H1 (cell line): ENCODE results near the gene PARD6A. TPM values are rescaled to one million over a fixed set of nuclear protein-coding genes. Genes with fewer than 3 reads are reported as not detected.

ENCODE experiments used
- CTCF ChIA-PET: fragments of 300-600 bp; sonication (Branson Sonifier 250); formaldehyde crosslinking; loops from one replicate; lab custom pipeline; 2021; ENCODE audit not compliant: partially characterized antibody; lab: Charles Lee
- POLR2A ChIA-PET: fragments of 300-600 bp; sonication (Branson Sonifier 250); formaldehyde crosslinking; loops from one replicate; lab custom pipeline; 2021; ENCODE audit warnings: inconsistent platforms; ENCODE audit not compliant: partially characterized antibody; lab: Charles Lee
- DNase-seq, 2 experiments: peaks; one replicate each; pipeline versions ENCODE4 v3.0.0 to v3.0.0-alpha.2; 2010 to 2022; ENCODE audit warnings: low spot score in 2 of 2, low read depth in 1 of 2, mixed read lengths in 1 of 2
- FAIRE-seq: peaks from 2 replicates; lab custom pipeline; 2011; peaks lifted over from hg19 to GRCh38; lab: Jason Lieb, UNC
- H2AFZ ChIP-seq: 2 replicates; pipeline ENCODE4 v1.8.1; 2012; ENCODE audit warnings: low read length, inconsistent platforms
- H2AK5ac ChIP-seq: 2 replicates; pipeline ENCODE4 v1.6.1; 2013; ENCODE audit warnings: low read depth, low read length
- H2BK120ac ChIP-seq: replicated peaks from 2 replicates; pipeline ENCODE3; 2013; ENCODE audit warnings: low read depth, low read length, inconsistent platforms
- H2BK12ac ChIP-seq: 2 replicates; pipeline ENCODE4 v1.6.1; 2013; ENCODE audit warnings: low read depth, low read length
- H2BK15ac ChIP-seq: 2 replicates; pipeline ENCODE4 v1.6.1; 2013; ENCODE audit warnings: low read length
- H2BK20ac ChIP-seq: 2 replicates; pipeline ENCODE4 v1.6.1; 2013; ENCODE audit warnings: low read length
- H2BK5ac ChIP-seq: 2 replicates; pipeline ENCODE4 v1.6.1; 2013; ENCODE audit warnings: low read depth, low read length
- H3K14ac ChIP-seq: 2 replicates; pipeline ENCODE4 v1.6.1; 2013; ENCODE audit warnings: inconsistent platforms; ENCODE audit not compliant: insufficient read length
- H3K18ac ChIP-seq: 2 replicates; pipeline ENCODE4 v1.6.1; 2013; ENCODE audit warnings: low read length; ENCODE audit errors: extremely low read depth
- H3K23ac ChIP-seq: 2 replicates; pipeline ENCODE4 v1.6.1; 2013; ENCODE audit warnings: inconsistent platforms; ENCODE audit not compliant: insufficient read length
- H3K23me2 ChIP-seq: 2 replicates; pipeline ENCODE4 v1.6.1; 2013; ENCODE audit warnings: low read depth, low read length
- H3K27ac ChIP-seq: 2 replicates; pipeline ENCODE4 v1.6.1; 2011; ENCODE audit warnings: low read depth, low read length, inconsistent platforms
- H3K27me3 ChIP-seq, 4 experiments: replicated peaks in 1 of 4; 1 replicate in 1 of 4; 2 replicates in 3 of 4; pipeline versions ENCODE4 v1.6.1 to v1.8.1; 2011 to 2013; ENCODE audit warnings: low read length in 3 of 4, mild to moderate bottlenecking in 3 of 4, inconsistent platforms in 2 of 4, mixed read lengths in 2 of 4, moderate library complexity in 1 of 4; ENCODE audit not compliant: control insufficient read depth in 3 of 4, insufficient read depth in 3 of 4; ENCODE audit errors: extremely low read depth in 1 of 4
- H3K36me3 ChIP-seq, 4 experiments: 2 replicates each; pipeline versions ENCODE4 v1.6.1 to v1.8.1; 2011 to 2013; ENCODE audit warnings: mild to moderate bottlenecking in 4 of 4, low read length in 3 of 4, moderate library complexity in 2 of 4, control low read depth in 1 of 4, inconsistent platforms in 1 of 4; ENCODE audit not compliant: insufficient read depth in 4 of 4, control insufficient read depth in 2 of 4
- H3K4ac ChIP-seq: replicated peaks from 2 replicates; pipeline ENCODE3; 2013; ENCODE audit warnings: low read length, low read depth, mixed read lengths, inconsistent platforms; ENCODE audit not compliant: insufficient read length
- H3K4me1 ChIP-seq, 4 experiments: replicated peaks in 1 of 4; 1 replicate in 1 of 4; 2 replicates in 3 of 4; pipeline versions ENCODE4 v1.6.1 to v1.8.1; 2011 to 2013; ENCODE audit warnings: low read length in 3 of 4, inconsistent platforms in 2 of 4, mixed read lengths in 1 of 4; ENCODE audit not compliant: insufficient read depth in 4 of 4, control insufficient read depth in 3 of 4
- H3K4me2 ChIP-seq, 2 experiments: 2 replicates each; pipeline versions ENCODE4 v1.6.1 to v1.8.1; 2011 to 2013; ENCODE audit warnings: low read depth in 2 of 2, low read length in 2 of 2, control low read depth in 1 of 2, inconsistent platforms in 1 of 2, mild to moderate bottlenecking in 1 of 2; ENCODE audit not compliant: insufficient read depth in 1 of 2
- H3K4me3 ChIP-seq, 4 experiments: fragments of 200-600, 300-600 bp in 1 of 4; sonication (generic), shearing (Covaris generic), sonication (Bioruptor Twin) in 1 of 4; 2 replicates each; pipeline versions ENCODE4 v1.5.1 to v1.8.1; 2011 to 2016; ENCODE audit warnings: low read length in 4 of 4, low read depth in 3 of 4, control low read depth in 2 of 4, inconsistent platforms in 2 of 4, mild to moderate bottlenecking in 2 of 4, mixed read lengths in 1 of 4, moderate library complexity in 1 of 4; ENCODE audit not compliant: insufficient read depth in 2 of 4; ENCODE audit errors: extremely low read depth in 1 of 4
- H3K56ac ChIP-seq: replicated peaks from 2 replicates; pipeline ENCODE3; 2013; ENCODE audit warnings: low read depth, mild to moderate bottlenecking, mixed read lengths, low read length, inconsistent platforms; ENCODE audit not compliant: insufficient read length
- H3K79me1 ChIP-seq: 2 replicates; pipeline ENCODE4 v1.6.1; 2013; ENCODE audit warnings: low read depth, low read length, control low read depth
- H3K79me2 ChIP-seq, 2 experiments: 2 replicates each; pipeline versions ENCODE4 v1.6.1 to v1.8.1; 2012 to 2013; ENCODE audit warnings: low read length in 2 of 2, mild to moderate bottlenecking in 2 of 2, inconsistent platforms in 1 of 2; ENCODE audit not compliant: insufficient read depth in 2 of 2, control insufficient read depth in 1 of 2
- H3K9ac ChIP-seq, 4 experiments: replicated peaks in 1 of 4; 1 replicate in 1 of 4; 2 replicates in 3 of 4; pipeline versions ENCODE4 v1.6.1 to v1.8.1; 2011 to 2013; ENCODE audit warnings: low read depth in 3 of 4, low read length in 3 of 4, control low read depth in 2 of 4, mild to moderate bottlenecking in 2 of 4, moderate library complexity in 2 of 4, inconsistent platforms in 1 of 4; ENCODE audit errors: extremely low read depth in 1 of 4
- H3K9me3 ChIP-seq, 2 experiments: 2 replicates each; pipeline versions ENCODE4 v1.6.1 to v1.8.1; 2012 to 2013; ENCODE audit warnings: mild to moderate bottlenecking in 2 of 2, moderate library complexity in 2 of 2, control low read depth in 1 of 2, inconsistent platforms in 1 of 2, low read depth in 1 of 2, low read length in 1 of 2, mixed read lengths in 1 of 2; ENCODE audit not compliant: insufficient read depth in 2 of 2
- H4K20me1 ChIP-seq, 2 experiments: replicated peaks in 1 of 2; 2 replicates each; pipeline versions ENCODE3 to v1.8.1; 2011 to 2013; ENCODE audit warnings: inconsistent platforms in 2 of 2, low read length in 2 of 2, mild to moderate bottlenecking in 1 of 2; ENCODE audit not compliant: insufficient read depth in 2 of 2, control insufficient read depth in 1 of 2
- H4K5ac ChIP-seq: 2 replicates; pipeline ENCODE4 v1.6.1; 2013; ENCODE audit warnings: low read length, low read depth, mixed read lengths, inconsistent platforms; ENCODE audit not compliant: insufficient read length
- H4K8ac ChIP-seq: 2 replicates; pipeline ENCODE4 v1.8.0; 2013; ENCODE audit warnings: mild to moderate bottlenecking, moderate library complexity, low read length, inconsistent platforms; ENCODE audit not compliant: insufficient read depth; ENCODE audit errors: extremely low read depth
- H4K91ac ChIP-seq: replicated peaks from 2 replicates; pipeline ENCODE3; 2013; ENCODE audit warnings: low read length, mixed read lengths, inconsistent platforms; ENCODE audit not compliant: insufficient read length
- CREB1 ChIP-seq: IDR thresholded peaks from 2 replicates; pipeline ENCODE4 v1.6.1; 2012; ENCODE audit warnings: inconsistent platforms
- WGBS, 2 experiments: shearing (Covaris generic) in 1 of 2; methylation state at CpG; one replicate each; pipeline versions ENCODE4 v1.1.6 to v1.1.7; 2013 to 2015; ENCODE audit warnings: low lambda C conversion rate in 2 of 2, mixed read lengths in 2 of 2, inconsistent platforms in 1 of 2, low coverage in 1 of 2, missing lambda C conversion rate in 1 of 2; ENCODE audit not compliant: insufficient replicate concordance in 2 of 2, insufficient coverage in 1 of 2, insufficient read length in 1 of 2; ENCODE audit errors: extremely low coverage in 1 of 2, missing lambda C conversion rate in 1 of 2; 5-methylcytosine and 5-hydroxymethylcytosine counted together
- polyA plus RNA-seq, 7 experiments: library from polyadenylated mRNA; depleted of rRNA in 3 of 7; stranded (reverse) in 5 of 7; unstranded in 2 of 7; fragments of >200 nt in 5 of 7; fragments of 200-250 nt in 2 of 7; gene quantifications; 1 replicate in 5 of 7; 2 replicates in 1 of 7; 4 replicates in 1 of 7; pipeline versions ENCODE4 v1.2.1 to v1.2.3, GENCODE V29; 2011 to 2013; ENCODE audit warnings: missing spikeins in 2 of 7, mixed read lengths in 2 of 7
- total RNA-seq: library from RNA; stranded (reverse); fragmentation: NEBNext Ultra II Directional; extraction: Animal tissue kit (Norgen Biotek cat#: 25700); gene quantifications from 2 replicates; pipeline ENCODE4 v1.2.1, GENCODE V29; 2021
- TF ChIP-seq, protein P1 (sequence below): IDR thresholded peaks from 2 replicates; pipeline ENCODE4 v1.6.1; 2012; ENCODE audit warnings: inconsistent platforms
- TF ChIP-seq, protein P2 (sequence below): IDR thresholded peaks from 2 replicates; pipeline ENCODE4 v1.6.1; 2011; ENCODE audit warnings: low read length, improper control_type of control experiment

PARD6A gene
- total and polyA plus RNA-seq, 2 of the 8 experiments (the other 6 are each of a cell fraction or from before 2014, with no cell fraction given): 15.1 to 21.8 TPM

DNA sequence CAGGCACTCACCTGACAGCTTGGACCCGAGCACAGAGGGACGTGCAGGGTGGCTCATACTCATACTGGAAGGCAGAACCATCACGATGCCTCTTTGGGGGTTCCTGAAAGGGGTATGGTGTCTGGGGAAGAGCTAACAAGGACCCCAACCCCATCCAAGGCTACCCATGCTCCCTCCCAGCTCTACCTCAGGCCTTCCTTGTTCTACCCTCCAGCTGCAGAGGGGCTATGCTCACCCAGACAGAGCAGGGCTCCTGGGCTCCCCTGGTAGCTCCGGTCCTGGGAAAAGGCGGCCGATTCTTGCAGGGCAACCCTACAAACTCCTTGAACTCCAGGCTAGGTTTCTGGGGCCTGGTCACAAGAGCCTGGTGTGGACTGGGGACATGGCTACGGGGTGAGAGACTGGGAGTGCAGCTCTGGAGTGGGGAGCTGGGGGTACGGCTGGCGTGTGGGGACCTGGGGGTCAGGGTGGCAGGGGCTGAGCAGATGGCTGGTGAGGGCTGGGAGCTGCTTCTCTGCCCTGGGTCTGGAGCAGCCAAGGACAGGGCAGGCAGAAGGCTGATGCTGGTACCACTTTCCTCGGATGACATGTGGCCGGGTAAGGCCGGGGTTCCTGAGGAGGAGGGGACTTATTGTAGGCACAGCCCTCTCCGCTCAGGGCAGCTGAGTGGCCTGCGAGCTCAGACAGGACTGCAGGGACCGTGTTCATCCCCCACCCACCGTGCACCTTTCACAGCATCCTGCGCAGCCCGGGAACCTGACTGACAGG, 2.8 kb upstream of the PARD6A start:
- Histone ChIP-seq H3K27ac (no peak overlapping the region), H3K79me2 (no peaks in the 10 kb centered on the region), H4K91ac (no peak overlapping the region), H3K23me2 (peaks cover 21% of the 10 kb centered on the region), H3K56ac (no peak overlapping the region), H4K5ac (no peak overlapping the region), H3K18ac (no peak overlapping the region), H4K20me1 (peaks cover 5 to 6% of the 10 kb centered on the region in 2 experiments), H2BK120ac (no peak overlapping the region), H3K9ac (no peak overlapping the region; a peak in 1 of 7 replicates), H3K4me1 (peaks cover 0 to 16% (median 11%) of the 10 kb centered on the region in 4 experiments; a peak in 5 of 7 replicates), H3K79me1 (no peaks in the 10 kb centered on the region; the same call in 1 of the 2 replicates), H3K4me2 (no peak overlapping the region; a peak in 1 of 4 replicates), H4K8ac (no peak overlapping the region; the same call in 1 of the 2 replicates), H2BK5ac (no peak overlapping the region), H3K4ac (no peak overlapping the region), H2BK20ac (no peak overlapping the region), H3K27me3 (peaks cover 0 to 13% (median 10%) of the 10 kb centered on the region in 4 experiments; a peak in 4 of 7 replicates), H3K14ac (no peak overlapping the region)
- WGBS, 2 experiments: 97% methylated on average over 14 of the region's 18 CpGs; no CpG with 5 or more reads in 1 of the 2 experiments
- DNase-seq: no peak
- ChIA-PET POLR2A (interaction anchor here (0.5 to 1.8 kb wide), 6 partner anchors 15 to 369 kb away, joined by 3 to 4 read pairs (median 4); partner anchors contain the start of gene CTCF), CTCF (interaction anchor here (0.6 to 13.7 kb wide), 9 partner anchors 10 to 284 kb away, joined by 3 to 202 read pairs (median 9); partner anchors contain the start of gene CARMIL2)
- no peak for TF ChIP-seq CREB1
- TF ChIP-seq, protein P1, sequence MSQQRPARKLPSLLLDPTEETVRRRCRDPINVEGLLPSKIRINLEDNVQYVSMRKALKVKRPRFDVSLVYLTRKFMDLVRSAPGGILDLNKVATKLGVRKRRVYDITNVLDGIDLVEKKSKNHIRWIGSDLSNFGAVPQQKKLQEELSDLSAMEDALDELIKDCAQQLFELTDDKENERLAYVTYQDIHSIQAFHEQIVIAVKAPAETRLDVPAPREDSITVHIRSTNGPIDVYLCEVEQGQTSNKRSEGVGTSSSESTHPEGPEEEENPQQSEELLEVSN: no peak
- TF ChIP-seq, protein P2, sequence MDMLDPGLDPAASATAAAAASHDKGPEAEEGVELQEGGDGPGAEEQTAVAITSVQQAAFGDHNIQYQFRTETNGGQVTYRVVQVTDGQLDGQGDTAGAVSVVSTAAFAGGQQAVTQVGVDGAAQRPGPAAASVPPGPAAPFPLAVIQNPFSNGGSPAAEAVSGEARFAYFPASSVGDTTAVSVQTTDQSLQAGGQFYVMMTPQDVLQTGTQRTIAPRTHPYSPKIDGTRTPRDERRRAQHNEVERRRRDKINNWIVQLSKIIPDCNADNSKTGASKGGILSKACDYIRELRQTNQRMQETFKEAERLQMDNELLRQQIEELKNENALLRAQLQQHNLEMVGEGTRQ: no peak
- TF ChIP-seq, all 59 proteins: peak for 0
- no peak overlapping the region for H2AK5ac ChIP-seq
- FAIRE-seq: no peak
- no peak overlapping the region for H2AFZ ChIP-seq
- no peak overlapping the region for H3K4me3 ChIP-seq
- no peak overlapping the region for H2BK15ac ChIP-seq
- no peak overlapping the region for H2BK12ac ChIP-seq
- peaks cover 0 to 4% (median 2%) of the 10 kb centered on the region in 4 experiments; a peak in 1 of 8 replicates for H3K36me3 ChIP-seq
- no peak overlapping the region for H3K23ac ChIP-seq
- H3K9me3 ChIP-seq: no peaks in the 10 kb centered on the region
